Measurements from ENCODE around the gene NACC2.
A peak's percentile ranks its signal among the peaks of the same experiment; 100 is the strongest.

Gene NACC2

GRCh38 chr9:136014147-136014923, 80.8 kb downstream of the NACC2 start:
- H3K4me3 ChIP-seq (ENCODE audit: low read length) = no peak overlapping the region
- no peaks in the 10 kb centered on the region for H4K20me1 ChIP-seq (ENCODE audit: control insufficient read depth, insufficient read depth, low read depth, low read length)
- H3K27ac ChIP-seq (ENCODE audit: low read depth, low read length) = no peak overlapping the region
- no peaks in the 10 kb centered on the region for H3K79me2 ChIP-seq (ENCODE audit: control insufficient read depth, low read length)
- no peaks in the 10 kb centered on the region for H3K9me2 ChIP-seq (replicated peaks; ENCODE audit: control insufficient read depth, low read length)
- H3K4me2 ChIP-seq (ENCODE audit: low read length) = no peak overlapping the region
- no peaks in the 10 kb centered on the region for H3K9me3 ChIP-seq (ENCODE audit: control insufficient read depth, insufficient read depth, low read length)
- H3F3A ChIP-seq (ENCODE audit: control insufficient read depth, insufficient read depth) = 0 out of 2 replicates have a peak, but pooled peaks cover 2% of the 10 kb centered on the region
- H3K36me3 ChIP-seq (ENCODE audit: control insufficient read depth, low read length) = 0 out of 2 replicates have a peak, but pooled peaks cover 4% of the 10 kb centered on the region
- no peak for TF ChIP-seq EZH2phosphoT487 (IDR thresholded peaks at IDR 0.05; ENCODE audit: borderline replicate concordance, low read length)
- no peak for TF ChIP-seq CTCF (IDR thresholded peaks at IDR 0.05; ENCODE audit: low read depth, low read length, poor library complexity, severe bottlenecking)
- H3K4me1 ChIP-seq (ENCODE audit: control insufficient read depth, low read length) = peaks cover 20% of the 10 kb centered on the region
- H3K27me3 ChIP-seq (ENCODE audit: control insufficient read depth, low read length) = no peaks in the 10 kb centered on the region

GRCh38 chr9:136013524-136014034, 81.5 kb downstream of the NACC2 start:
- Histone ChIP-seq H3K27me3 (ENCODE audit: control insufficient read depth, low read length) (no peaks in the 10 kb centered on the region), H3K4me3 (ENCODE audit: low read length) (no peak overlapping the region), H3F3A (ENCODE audit: control insufficient read depth, insufficient read depth) (0 out of 2 replicates have a peak, but pooled peaks cover 2% of the 10 kb centered on the region), H3K79me2 (ENCODE audit: control insufficient read depth, low read length) (no peaks in the 10 kb centered on the region), H3K36me3 (ENCODE audit: control insufficient read depth, low read length) (0 out of 2 replicates have a peak, but pooled peaks cover 4% of the 10 kb centered on the region), H4K20me1 (ENCODE audit: control insufficient read depth, insufficient read depth, low read depth, low read length) (no peaks in the 10 kb centered on the region), H3K9me3 (ENCODE audit: control insufficient read depth, insufficient read depth, low read length) (no peaks in the 10 kb centered on the region), H3K27ac (ENCODE audit: low read depth, low read length) (no peak overlapping the region), H3K4me2 (ENCODE audit: low read length) (peak overlapping the region; percentile 40; the same call in 1 of the 2 replicates), H3K4me1 (ENCODE audit: control insufficient read depth, low read length) (peaks cover 20% of the 10 kb centered on the region), H3K9me2 (replicated peaks; ENCODE audit: control insufficient read depth, low read length) (no peaks in the 10 kb centered on the region)
- no peak for TF ChIP-seq CTCF (IDR thresholded peaks at IDR 0.05; ENCODE audit: low read depth, low read length, poor library complexity, severe bottlenecking)
- TF ChIP-seq EZH2phosphoT487 (IDR thresholded peaks at IDR 0.05; ENCODE audit: borderline replicate concordance, low read length) = no peak

GRCh38 chr9:136013116-136013515, 82.0 kb downstream of the NACC2 start:
- H3K4me2 ChIP-seq (ENCODE audit: low read length) = peak overlapping the region; percentile 40; the same call in 1 of the 2 replicates
- 0 out of 2 replicates have a peak, but pooled peaks cover 2% of the 10 kb centered on the region for H3F3A ChIP-seq (ENCODE audit: control insufficient read depth, insufficient read depth)
- TF ChIP-seq EZH2phosphoT487 (IDR thresholded peaks at IDR 0.05; ENCODE audit: borderline replicate concordance, low read length) (no peak), CTCF (IDR thresholded peaks at IDR 0.05; ENCODE audit: low read depth, low read length, poor library complexity, severe bottlenecking) (no peak)
- H3K36me3 ChIP-seq (ENCODE audit: control insufficient read depth, low read length) = 0 out of 2 replicates have a peak, but pooled peaks cover 4% of the 10 kb centered on the region
- no peaks in the 10 kb centered on the region for H4K20me1 ChIP-seq (ENCODE audit: control insufficient read depth, insufficient read depth, low read depth, low read length)
- H3K27ac ChIP-seq (ENCODE audit: low read depth, low read length) = peak overlapping the region; percentile 37
- no peaks in the 10 kb centered on the region for H3K9me3 ChIP-seq (ENCODE audit: control insufficient read depth, insufficient read depth, low read length)
- no peaks in the 10 kb centered on the region for H3K9me2 ChIP-seq (replicated peaks; ENCODE audit: control insufficient read depth, low read length)
- no peak overlapping the region for H3K4me3 ChIP-seq (ENCODE audit: low read length)
- H3K4me1 ChIP-seq (ENCODE audit: control insufficient read depth, low read length) = peaks cover 20% of the 10 kb centered on the region
- H3K27me3 ChIP-seq (ENCODE audit: control insufficient read depth, low read length) = no peaks in the 10 kb centered on the region
- no peaks in the 10 kb centered on the region for H3K79me2 ChIP-seq (ENCODE audit: control insufficient read depth, low read length)

Measured in DOHH2 (cell line).